CD4-positive, CD25-positive, alpha-beta regulatory T cell (primary cell): Measurements from ENCODE around the gene MUSK. TPM values are rescaled to one million over a fixed set of nuclear protein-coding genes. Genes with fewer than 3 reads are reported as not detected.
"Not testable (repeated sequence)": the region's sequence is repeated elsewhere in the genome, so short reads cannot be mapped to it uniquely, and the experiment has no call there.

Experiments used
- ATAC-seq, 2 donors: fragments of 150-1000 bp; cut with Tn5 transposase; one replicate each; pipeline ENCODE4 v1.10.0; 2021; ENCODE audit warnings: low read depth in 2 of 2, moderate number of reproducible peaks in 2 of 2, moderate library complexity in 1 of 2
- DNase-seq, 3 donors: peaks; one replicate each; pipeline versions ENCODE4 v3.0.0 to v3.0.0-alpha.2; 2012 to 2022; ENCODE audit warnings: mixed read lengths in 1 of 3
- H3K27ac ChIP-seq: one replicate; pipeline ENCODE4 v1.7.0; 2013; ENCODE audit warnings: mild to moderate bottlenecking, low read length; ENCODE audit not compliant: insufficient read depth, poor library complexity, severe bottlenecking
- H3K27me3 ChIP-seq: one replicate; pipeline ENCODE4 v1.7.0; 2013; ENCODE audit warnings: low read length; ENCODE audit not compliant: control insufficient read depth, insufficient read depth
- H3K36me3 ChIP-seq: one replicate; pipeline ENCODE4 v1.7.0; 2013; ENCODE audit warnings: mild to moderate bottlenecking, low read length, moderate library complexity; ENCODE audit not compliant: control insufficient read depth, insufficient read depth
- H3K4me1 ChIP-seq: 2 replicates; pipeline ENCODE4 v1.7.0; 2013; ENCODE audit warnings: mild to moderate bottlenecking, low read length; ENCODE audit not compliant: insufficient read depth, control insufficient read depth, poor library complexity, severe bottlenecking
- H3K4me3 ChIP-seq: one replicate; pipeline ENCODE4 v1.7.0; 2013; ENCODE audit warnings: low read depth, mild to moderate bottlenecking, low read length, moderate library complexity
- H3K9me3 ChIP-seq, 2 experiments: 1 replicate in 1 of 2; 2 replicates in 1 of 2; pipeline ENCODE4 v1.7.0; 2013; ENCODE audit warnings: low read length in 2 of 2, mild to moderate bottlenecking in 1 of 2, moderate library complexity in 1 of 2; ENCODE audit not compliant: control insufficient read depth in 2 of 2
- H3K27ac Mint-ChIP-seq, 3 donors: one replicate each; pipeline ENCODE4 v1.8.0; 2020 to 2022; ENCODE audit warnings: mild to moderate bottlenecking in 3 of 3, mixed read lengths in 3 of 3, moderate library complexity in 2 of 3
- H3K27me3 Mint-ChIP-seq: one replicate; pipeline ENCODE4 v1.8.0; 2022; ENCODE audit warnings: mild to moderate bottlenecking, mixed read lengths
- H3K36me3 Mint-ChIP-seq: one replicate; pipeline ENCODE4 v1.8.0; 2020; ENCODE audit warnings: mixed read lengths
- H3K4me1 Mint-ChIP-seq, 4 donors: one replicate each; pipeline ENCODE4 v1.8.0; 2020 to 2022; ENCODE audit warnings: mixed read lengths in 4 of 4, mild to moderate bottlenecking in 1 of 4
- H3K4me3 Mint-ChIP-seq, 4 donors: one replicate each; pipeline ENCODE4 v1.8.0; 2020 to 2022; ENCODE audit warnings: mild to moderate bottlenecking in 4 of 4, mixed read lengths in 4 of 4, moderate library complexity in 3 of 4
- H3K9me3 Mint-ChIP-seq, 7 donors: one replicate each; pipeline ENCODE4 v1.8.0; 2020 to 2022; ENCODE audit warnings: mixed read lengths in 7 of 7, mild to moderate bottlenecking in 3 of 7, moderate library complexity in 2 of 7
- polyA plus RNA-seq, 4 donors: library from polyadenylated mRNA; unstranded; fragments of 300-500 nt; fragmentation: Illumina TruSeq; gene quantifications; one replicate each; pipeline ENCODE4 v1.2.3, GENCODE V29; 2021
- total RNA-seq: library from RNA; stranded (reverse); gene quantifications from one replicate; pipeline ENCODE4 v1.2.3, GENCODE V29; 2022

The MUSK gene
- total and polyA plus RNA-seq, 5 donors from 2014 or later = not detected

DNA sequence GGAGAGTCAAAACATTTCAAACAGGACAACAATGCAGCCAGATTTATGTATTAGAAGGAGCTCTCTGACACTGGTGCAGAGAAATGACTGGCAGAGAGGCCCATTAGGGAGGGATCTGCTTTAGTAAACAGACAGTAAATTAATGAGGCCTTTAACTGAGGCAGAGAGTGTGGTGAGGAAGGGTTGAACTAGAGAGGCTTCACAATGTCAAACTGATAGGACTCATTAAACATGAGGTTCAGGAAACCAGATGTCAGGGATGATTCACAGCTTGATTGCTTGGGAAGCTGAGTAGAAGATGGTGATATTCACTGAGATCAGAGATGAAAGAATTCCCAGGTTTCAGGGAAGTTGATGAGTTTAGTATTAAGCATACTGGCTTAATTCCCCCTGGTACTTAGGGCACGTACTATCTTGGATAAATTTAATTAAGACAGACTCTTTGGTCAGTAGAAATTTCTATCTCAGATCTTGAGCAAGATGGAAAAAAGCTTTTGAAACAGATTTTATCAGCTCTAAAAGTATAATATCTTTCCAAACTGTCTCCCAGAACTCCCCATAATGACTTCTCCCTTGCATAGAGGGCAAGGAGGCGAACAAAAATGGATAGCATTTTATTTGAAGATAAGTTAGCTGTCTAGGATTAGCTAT lies 8.6 kb upstream of the MUSK start:
- H3K9me3 Mint-ChIP-seq = peaks cover 0 to 5% (median 1%) of the 10 kb centered on the region in 7 donors
- no peaks in the 10 kb centered on the region for H3K36me3 ChIP-seq

DNA sequence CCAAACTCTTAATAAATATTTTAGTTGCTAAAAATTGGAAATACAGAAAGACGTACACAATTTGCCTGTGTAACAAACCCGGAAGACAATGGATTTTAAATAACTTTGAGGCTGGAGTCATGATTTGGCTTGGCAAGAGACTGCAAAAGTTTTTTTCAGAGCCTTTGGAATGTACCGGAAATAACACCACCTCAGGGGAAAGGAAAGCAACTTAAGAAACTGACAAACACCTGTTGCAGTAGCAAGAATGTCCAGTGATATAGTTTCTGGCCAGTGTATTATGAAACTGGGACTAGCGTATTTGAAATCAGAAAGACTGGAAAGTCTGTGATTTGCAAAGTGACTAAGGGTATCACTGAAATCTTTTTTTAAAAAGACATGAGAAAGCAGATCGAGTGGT lies 842 bp downstream of the MUSK start:
- no peaks in the 10 kb centered on the region for H3K9me3 ChIP-seq
- no peak overlapping the region for H3K27ac Mint-ChIP-seq
- no peaks in the 10 kb centered on the region for H3K36me3 Mint-ChIP-seq
- no peaks in the 10 kb centered on the region for H3K27me3 Mint-ChIP-seq
- ATAC-seq (no peak), DNase-seq (no peak)
- H3K9me3 Mint-ChIP-seq = peaks cover 0 to 8% (median 0%) of the 10 kb centered on the region in 7 donors
- no peak overlapping the region for H3K27ac ChIP-seq
- H3K36me3 ChIP-seq = no peaks in the 10 kb centered on the region
- H3K4me1 Mint-ChIP-seq = no peaks in the 10 kb centered on the region
- H3K4me1 ChIP-seq = no peaks in the 10 kb centered on the region
- no peaks in the 10 kb centered on the region for H3K27me3 ChIP-seq
- H3K4me3 ChIP-seq = no peak overlapping the region
- H3K4me3 Mint-ChIP-seq = no peak overlapping the region

More for the DNA sequence above, 8.6 kb upstream of the MUSK start:
- Mint-ChIP-seq H3K4me3 (no peak overlapping the region), H3K27ac (no peak overlapping the region), H3K27me3 (peaks cover 4% of the 10 kb centered on the region), H3K4me1 (no peaks in the 10 kb centered on the region), H3K36me3 (no peaks in the 10 kb centered on the region)
- DNase-seq = no peak
- H3K9me3 ChIP-seq = no peaks in the 10 kb centered on the region
- no peaks in the 10 kb centered on the region for H3K4me1 ChIP-seq
- H3K27ac ChIP-seq = no peak overlapping the region
- H3K4me3 ChIP-seq = no peak overlapping the region
- ATAC-seq = no peak
- no peaks in the 10 kb centered on the region for H3K27me3 ChIP-seq

DNA sequence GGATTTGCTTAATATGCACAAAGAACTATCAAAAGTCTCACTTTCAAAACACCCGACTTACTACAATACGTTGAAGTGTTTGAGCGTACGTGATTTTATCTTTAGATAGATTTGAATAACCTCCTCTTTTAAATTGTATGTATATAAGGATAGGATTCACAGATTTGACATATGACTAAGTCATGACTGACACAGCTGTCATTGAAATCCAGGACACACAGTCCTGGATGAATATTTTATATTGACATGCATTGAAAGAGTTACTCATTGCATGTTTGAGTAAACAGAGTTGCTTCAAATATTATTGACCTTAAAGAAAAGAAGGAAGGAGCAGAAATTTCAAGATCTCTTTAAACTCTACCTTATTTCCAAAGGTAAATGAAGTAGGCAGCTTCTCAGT lies 3.3 kb downstream of the MUSK start:
- Histone ChIP-seq H3K4me3 (no peak overlapping the region), H3K9me3 (no peaks in the 10 kb centered on the region), H3K27ac (no peak overlapping the region), H3K36me3 (no peaks in the 10 kb centered on the region), H3K27me3 (no peaks in the 10 kb centered on the region), H3K4me1 (no peaks in the 10 kb centered on the region)
- no peak for DNase-seq
- Mint-ChIP-seq H3K27ac (no peak overlapping the region), H3K9me3 (peaks cover 0 to 6% (median 2%) of the 10 kb centered on the region in 7 donors), H3K4me1 (no peaks in the 10 kb centered on the region), H3K36me3 (no peaks in the 10 kb centered on the region), H3K4me3 (no peak overlapping the region), H3K27me3 (no peaks in the 10 kb centered on the region)
- no peak for ATAC-seq

DNA sequence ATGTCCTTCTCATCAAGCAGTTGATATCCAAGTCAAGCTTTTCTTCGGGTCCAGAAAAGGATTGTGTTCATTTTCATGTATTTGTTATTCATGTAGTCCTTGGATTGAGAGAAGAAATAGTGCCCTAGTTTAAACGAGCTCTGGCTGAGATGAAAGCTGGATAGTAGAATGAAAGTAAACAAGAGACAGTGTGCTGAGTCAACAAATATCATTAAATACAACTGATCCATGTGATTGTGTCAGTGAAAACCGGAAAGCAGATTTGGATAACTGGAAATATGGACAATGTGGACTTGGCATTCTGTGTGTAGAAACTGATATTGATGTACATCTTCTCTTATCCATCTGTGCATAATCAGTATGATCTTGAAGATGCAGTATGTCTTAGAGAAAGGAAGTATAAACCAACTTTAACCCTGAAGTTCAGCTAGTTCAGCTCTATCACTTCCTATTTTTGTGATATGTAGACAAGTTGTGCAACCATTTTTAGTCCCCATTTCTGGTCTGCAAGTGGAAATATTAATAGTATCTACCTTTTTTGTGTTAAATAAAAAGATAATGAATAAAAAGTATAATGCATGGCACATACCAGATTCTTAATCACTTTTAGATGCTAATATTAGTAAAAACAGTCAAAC lies 4.4 kb downstream of the MUSK start:
- Histone ChIP-seq H3K27ac (no peak overlapping the region), H3K9me3 (no peaks in the 10 kb centered on the region), H3K4me3 (no peak overlapping the region), H3K27me3 (no peaks in the 10 kb centered on the region), H3K4me1 (no peaks in the 10 kb centered on the region), H3K36me3 (no peaks in the 10 kb centered on the region)
- Mint-ChIP-seq H3K4me1 (no peaks in the 10 kb centered on the region), H3K27me3 (no peaks in the 10 kb centered on the region), H3K9me3 (peaks cover 0 to 6% (median 2%) of the 10 kb centered on the region in 7 donors), H3K4me3 (no peak overlapping the region), H3K27ac (no peak overlapping the region), H3K36me3 (no peaks in the 10 kb centered on the region)
- ATAC-seq (no peak), DNase-seq (no peak)

DNA sequence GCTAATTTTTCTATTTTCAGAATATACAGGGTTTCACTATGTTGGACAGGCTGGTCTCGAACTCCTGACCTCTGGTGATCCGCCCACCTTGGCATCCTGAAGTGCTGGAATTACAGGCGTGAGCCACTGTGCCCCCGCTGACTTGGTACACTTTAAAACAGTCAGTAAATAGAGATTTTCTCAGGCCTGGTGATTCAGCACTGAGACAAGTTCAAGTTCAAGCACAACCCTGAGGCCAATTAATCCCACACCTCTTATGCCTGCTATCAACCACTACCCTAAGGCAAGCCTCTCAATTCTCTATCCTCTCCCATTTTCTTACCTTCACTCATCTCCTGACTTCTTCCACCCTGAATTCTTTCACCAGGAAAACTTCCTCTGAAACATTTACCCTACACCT lies 18.9 kb downstream of the MUSK start:
- Histone ChIP-seq H3K9me3 (no peaks in the 10 kb centered on the region), H3K36me3 (no peaks in the 10 kb centered on the region), H3K27me3 (no peaks in the 10 kb centered on the region), H3K4me1 (no peaks in the 10 kb centered on the region), H3K4me3 (no peak overlapping the region), H3K27ac (no peak overlapping the region)
- Mint-ChIP-seq H3K27me3 (peaks cover 4% of the 10 kb centered on the region), H3K9me3 (peaks cover 0 to 5% (median 0%) of the 10 kb centered on the region in 7 donors), H3K4me1 (no peaks in the 10 kb centered on the region), H3K36me3 (no peaks in the 10 kb centered on the region), H3K4me3 (no peak overlapping the region), H3K27ac (no peak overlapping the region)
- ATAC-seq (no peak), DNase-seq (no peak)

DNA sequence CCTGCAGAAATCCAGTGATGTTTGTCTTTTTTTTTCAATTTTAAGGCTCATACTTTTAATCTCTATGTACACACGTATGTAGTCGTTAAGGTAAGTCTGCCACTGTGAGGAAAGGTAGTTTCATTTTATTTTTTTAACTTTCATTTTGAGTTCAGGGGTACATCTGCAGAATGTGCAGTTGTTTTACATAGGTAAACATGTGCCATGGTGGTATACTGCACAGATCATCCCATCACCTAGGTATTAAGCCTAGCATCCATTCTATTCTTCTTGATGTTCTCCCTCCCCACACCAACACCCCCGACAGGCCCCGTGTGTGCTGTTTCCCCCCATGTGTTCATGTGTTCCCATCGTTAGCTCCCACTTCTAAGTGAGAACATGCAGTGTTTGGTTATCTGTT lies 19.7 kb downstream of the MUSK start:
- H3K4me1 ChIP-seq = no peaks in the 10 kb centered on the region
- H3K27me3 Mint-ChIP-seq = peaks cover 4% of the 10 kb centered on the region
- H3K4me3 Mint-ChIP-seq = no peak overlapping the region
- H3K4me1 Mint-ChIP-seq = no peaks in the 10 kb centered on the region
- H3K27ac ChIP-seq = no peak overlapping the region
- no peak overlapping the region for H3K4me3 ChIP-seq
- no peaks in the 10 kb centered on the region for H3K27me3 ChIP-seq
- H3K36me3 Mint-ChIP-seq = no peaks in the 10 kb centered on the region
- H3K36me3 ChIP-seq = no peaks in the 10 kb centered on the region
- peak in 1 of 3 donors; percentile 5 for DNase-seq
- H3K9me3 Mint-ChIP-seq = peaks cover 0 to 5% (median 0%) of the 10 kb centered on the region in 7 donors
- no peaks in the 10 kb centered on the region for H3K9me3 ChIP-seq
- ATAC-seq = no peak
- no peak overlapping the region for H3K27ac Mint-ChIP-seq

DNA sequence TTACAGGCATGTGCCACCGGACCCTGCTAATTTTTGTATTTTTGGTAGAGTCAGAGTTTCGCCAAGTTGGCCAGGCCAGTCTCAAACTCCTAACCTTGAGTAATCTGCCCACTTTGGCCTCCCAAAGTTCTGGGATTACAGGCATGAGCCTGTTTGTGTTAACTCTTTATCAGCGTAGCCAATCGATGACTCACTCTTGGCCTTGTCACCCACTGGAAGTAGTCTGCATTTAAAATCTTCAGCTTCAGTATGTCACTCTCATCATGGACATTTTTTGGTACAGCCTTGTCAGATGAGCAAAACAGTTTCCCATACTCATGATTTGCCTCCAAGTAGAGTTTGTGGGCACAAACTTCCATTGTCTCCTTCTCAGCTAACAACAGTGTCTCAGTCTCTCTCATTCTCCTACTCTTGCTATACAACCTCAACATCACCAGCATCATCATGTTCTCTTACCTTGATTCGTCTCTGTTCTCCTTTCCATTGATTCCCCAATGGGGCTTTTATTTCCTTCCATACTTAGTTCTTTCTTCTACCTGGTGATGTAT lies 22.5 kb downstream of the MUSK start:
- Mint-ChIP-seq H3K4me3 (no peak overlapping the region), H3K27ac (peak overlapping the region in 1 of 3 donors; percentile 0), H3K36me3 (no peaks in the 10 kb centered on the region), H3K9me3 (peaks cover 0 to 5% (median 0%) of the 10 kb centered on the region in 7 donors), H3K4me1 (no peaks in the 10 kb centered on the region), H3K27me3 (no peaks in the 10 kb centered on the region)
- no peaks in the 10 kb centered on the region for H3K27me3 ChIP-seq
- H3K36me3 ChIP-seq = no peaks in the 10 kb centered on the region
- DNase-seq (peak in 1 of 3 donors; percentile 0), ATAC-seq (no peak)
- no peaks in the 10 kb centered on the region for H3K4me1 ChIP-seq
- no peak overlapping the region for H3K27ac ChIP-seq
- H3K9me3 ChIP-seq = no peaks in the 10 kb centered on the region
- H3K4me3 ChIP-seq = no peak overlapping the region

DNA sequence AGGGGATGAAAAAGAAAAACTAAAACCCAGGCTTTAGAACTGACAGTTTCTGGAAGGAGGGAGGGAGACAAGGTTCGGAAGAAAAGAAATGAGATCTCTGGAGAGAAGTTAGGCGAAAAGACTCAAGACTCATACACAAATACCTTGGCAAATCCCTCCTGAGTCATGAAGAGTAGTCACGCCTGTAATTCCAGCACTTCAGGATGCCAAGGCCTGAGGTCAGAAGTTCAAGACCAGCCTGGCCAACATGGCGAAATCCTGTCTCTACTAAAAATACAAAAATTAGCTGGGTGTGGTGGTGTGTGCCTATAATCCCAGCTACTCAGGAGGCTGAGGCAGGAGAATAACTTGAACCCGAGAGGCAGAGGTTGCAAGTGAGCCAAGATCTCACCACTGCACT lies 27.3 kb downstream of the MUSK start:
- not testable (repeated sequence) for H3K27me3 ChIP-seq, DNase-seq, H3K9me3 Mint-ChIP-seq, H3K4me3 ChIP-seq, H3K27ac Mint-ChIP-seq, H3K4me1 Mint-ChIP-seq, H3K27ac ChIP-seq, H3K36me3 Mint-ChIP-seq, ATAC-seq, H3K4me3 Mint-ChIP-seq, H3K36me3 ChIP-seq, H3K27me3 Mint-ChIP-seq, H3K9me3 ChIP-seq, H3K4me1 ChIP-seq
